HG03432 (cell line): ENCODE results near the gene MPPED1.

Experiments
- ATAC-seq: cut with Tn5 transposase; IDR thresholded peaks from one replicate; pipeline ENCODE4 v1.9.1; 2021; ENCODE audit warnings: mild to moderate bottlenecking, moderate library complexity; ENCODE audit not compliant: unreplicated experiment

The MPPED1 gene

GRCh38 chr22:43474161-43475101 is 62.6 kb downstream of the MPPED1 start:
- no peak for ATAC-seq

- ATAC-seq, result no peak
Measured at GRCh38 chr22:43475549-43476076, 63.8 kb downstream of the MPPED1 start.

GRCh38 chr22:43476341-43476740 is 64.5 kb downstream of the MPPED1 start:
- no peak for ATAC-seq

GRCh38 chr22:43476751-43477725 is 65.2 kb downstream of the MPPED1 start:
- ATAC-seq, result no peak

- ATAC-seq, result no peak
Measured at GRCh38 chr22:43477966-43478365, 66.2 kb downstream of the MPPED1 start.

- no peak for ATAC-seq
Measured at GRCh38 chr22:43478621-43479300, 66.9 kb downstream of the MPPED1 start.

GRCh38 chr22:43479301-43479950 is 67.6 kb downstream of the MPPED1 start:
- no peak for ATAC-seq

- ATAC-seq, result no peak
Measured at GRCh38 chr22:43479962-43480361, 68.1 kb downstream of the MPPED1 start.

- no peak for ATAC-seq
Measured at GRCh38 chr22:43481568-43482317, 69.9 kb downstream of the MPPED1 start.

GRCh38 chr22:43482318-43482625 is 70.5 kb downstream of the MPPED1 start:
- no peak for ATAC-seq

GRCh38 chr22:43483266-43483665 is 71.5 kb downstream of the MPPED1 start:
- no peak for ATAC-seq

GRCh38 chr22:43483669-43484068 is 71.9 kb downstream of the MPPED1 start:
- ATAC-seq, result no peak

GRCh38 chr22:43484227-43484626 is 72.4 kb downstream of the MPPED1 start:
- ATAC-seq, result no peak

- ATAC-seq, result no peak
Measured at GRCh38 chr22:43485502-43486089, 73.8 kb downstream of the MPPED1 start.

GRCh38 chr22:43487311-43488030 is 75.7 kb downstream of the MPPED1 start:
- no peak for ATAC-seq

- no peak for ATAC-seq
Measured at GRCh38 chr22:43488031-43488866, 76.4 kb downstream of the MPPED1 start.

GRCh38 chr22:43488937-43489336 is 77.1 kb downstream of the MPPED1 start:
- no peak for ATAC-seq

GRCh38 chr22:43490311-43490710 is 78.5 kb downstream of the MPPED1 start:
- no peak for ATAC-seq
